ENCODE measurements around the gene GPBP1.
A peak's percentile ranks its signal among the peaks of the same experiment; 100 is the strongest.

Gene GPBP1

DNA sequence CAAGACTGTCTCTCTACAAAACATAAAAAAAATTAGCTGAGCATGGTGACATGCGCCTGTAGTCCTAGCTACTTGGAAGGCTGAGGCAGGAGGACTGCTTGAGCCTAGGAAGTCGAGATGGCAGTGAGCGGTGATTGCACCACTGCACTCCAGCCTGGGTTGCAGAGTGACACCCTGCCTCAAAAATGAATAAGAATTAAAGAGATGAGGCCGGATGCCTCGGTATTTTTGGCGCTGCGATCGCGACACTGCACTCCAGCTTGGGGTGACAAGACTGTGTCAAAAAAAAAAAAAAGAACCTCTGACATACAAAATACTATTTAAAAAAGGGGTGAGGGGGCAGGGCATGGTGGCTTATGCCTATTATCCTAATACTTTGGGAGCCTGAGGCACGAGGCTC, 7.3 kb downstream of the GPBP1 start:
- Histone ChIP-seq H4K20me1 (ENCODE audit: low read depth, low read length) (peaks cover 71% of the 10 kb centered on the region), H3K4me2 (ENCODE audit: low read depth, low read length, poor library complexity, severe bottlenecking) (peak overlapping the region; percentile 97), H3F3A (ENCODE audit: insufficient read depth) (peaks cover 30% of the 10 kb centered on the region), H3K79me2 (ENCODE audit: insufficient read depth, low read length) (peaks cover 100% of the 10 kb centered on the region), H3K36me3 (ENCODE audit: low read length) (peaks cover 16% of the 10 kb centered on the region), H3K9me2 (replicated peaks; ENCODE audit: insufficient read depth, low read length) (no peaks in the 10 kb centered on the region), H3K9me3 (ENCODE audit: insufficient read depth, low read length) (no peaks in the 10 kb centered on the region), H3K4me3 (ENCODE audit: insufficient read depth, low read length, poor library complexity, severe bottlenecking) (peak overlapping the region; percentile 92), H3K9ac (ENCODE audit: low read length) (peak overlapping the region; percentile 24; the same call in 1 of the 2 replicates), H3K27me3 (ENCODE audit: low read length) (no peaks in the 10 kb centered on the region), H3K27ac (ENCODE audit: low read depth, low read length) (peak overlapping the region; percentile 57), H2AFZ (ENCODE audit: low read depth, low read length, severe bottlenecking) (no peak overlapping the region)
- TF ChIP-seq, protein P1, sequence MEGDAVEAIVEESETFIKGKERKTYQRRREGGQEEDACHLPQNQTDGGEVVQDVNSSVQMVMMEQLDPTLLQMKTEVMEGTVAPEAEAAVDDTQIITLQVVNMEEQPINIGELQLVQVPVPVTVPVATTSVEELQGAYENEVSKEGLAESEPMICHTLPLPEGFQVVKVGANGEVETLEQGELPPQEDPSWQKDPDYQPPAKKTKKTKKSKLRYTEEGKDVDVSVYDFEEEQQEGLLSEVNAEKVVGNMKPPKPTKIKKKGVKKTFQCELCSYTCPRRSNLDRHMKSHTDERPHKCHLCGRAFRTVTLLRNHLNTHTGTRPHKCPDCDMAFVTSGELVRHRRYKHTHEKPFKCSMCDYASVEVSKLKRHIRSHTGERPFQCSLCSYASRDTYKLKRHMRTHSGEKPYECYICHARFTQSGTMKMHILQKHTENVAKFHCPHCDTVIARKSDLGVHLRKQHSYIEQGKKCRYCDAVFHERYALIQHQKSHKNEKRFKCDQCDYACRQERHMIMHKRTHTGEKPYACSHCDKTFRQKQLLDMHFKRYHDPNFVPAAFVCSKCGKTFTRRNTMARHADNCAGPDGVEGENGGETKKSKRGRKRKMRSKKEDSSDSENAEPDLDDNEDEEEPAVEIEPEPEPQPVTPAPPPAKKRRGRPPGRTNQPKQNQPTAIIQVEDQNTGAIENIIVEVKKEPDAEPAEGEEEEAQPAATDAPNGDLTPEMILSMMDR (IDR thresholded peaks at IDR 0.05; ENCODE audit: insufficient read depth, low read length, poor library complexity, severe bottlenecking), result no peak
- no peak for TF ChIP-seq EZH2phosphoT487 (conservative IDR thresholded peaks at IDR 0.05; ENCODE audit: low read length)

DNA sequence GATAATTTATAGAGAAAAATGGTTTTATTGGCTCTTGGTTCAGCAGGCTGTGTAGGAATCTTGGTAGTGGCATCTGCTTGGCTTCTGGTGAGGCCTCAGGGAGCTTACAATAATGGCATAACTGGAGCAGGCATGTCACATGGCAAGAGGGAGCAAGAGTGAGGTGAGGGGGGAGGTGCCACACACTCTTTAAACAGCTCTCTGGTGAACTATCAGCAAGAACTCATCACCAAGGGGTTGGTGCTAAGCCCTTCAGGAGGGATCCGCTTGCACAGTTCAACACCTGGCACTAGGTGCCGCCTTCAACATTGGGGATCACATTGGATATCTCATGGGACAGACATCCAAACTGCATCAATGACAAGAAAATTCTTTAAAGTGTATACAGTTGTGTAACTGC, 10.5 kb downstream of the GPBP1 start:
- H3K4me3 ChIP-seq (ENCODE audit: insufficient read depth, low read length, poor library complexity, severe bottlenecking), result no peak overlapping the region
- H3K9me2 ChIP-seq (replicated peaks; ENCODE audit: insufficient read depth, low read length), result no peaks in the 10 kb centered on the region
- TF ChIP-seq, protein P1 (IDR thresholded peaks at IDR 0.05; ENCODE audit: insufficient read depth, low read length, poor library complexity, severe bottlenecking), result peak; percentile 33
- TF ChIP-seq EZH2phosphoT487 (conservative IDR thresholded peaks at IDR 0.05; ENCODE audit: low read length), result no peak
- H3F3A ChIP-seq (ENCODE audit: insufficient read depth), result peaks cover 23% of the 10 kb centered on the region
- H3K4me2 ChIP-seq (ENCODE audit: low read depth, low read length, poor library complexity, severe bottlenecking), result peak overlapping the region; percentile 74
- H4K20me1 ChIP-seq (ENCODE audit: low read depth, low read length), result peaks cover 66% of the 10 kb centered on the region
- peaks cover 100% of the 10 kb centered on the region for H3K79me2 ChIP-seq (ENCODE audit: insufficient read depth, low read length)
- H3K27me3 ChIP-seq (ENCODE audit: low read length), result no peaks in the 10 kb centered on the region
- H2AFZ ChIP-seq (ENCODE audit: low read depth, low read length, severe bottlenecking), result no peak overlapping the region
- H3K9me3 ChIP-seq (ENCODE audit: insufficient read depth, low read length), result no peaks in the 10 kb centered on the region
- no peaks in the 10 kb centered on the region for H3K36me3 ChIP-seq (ENCODE audit: low read length)
- H3K27ac ChIP-seq (ENCODE audit: low read depth, low read length), result no peak overlapping the region
- H3K9ac ChIP-seq (ENCODE audit: low read length), result no peak overlapping the region

DNA sequence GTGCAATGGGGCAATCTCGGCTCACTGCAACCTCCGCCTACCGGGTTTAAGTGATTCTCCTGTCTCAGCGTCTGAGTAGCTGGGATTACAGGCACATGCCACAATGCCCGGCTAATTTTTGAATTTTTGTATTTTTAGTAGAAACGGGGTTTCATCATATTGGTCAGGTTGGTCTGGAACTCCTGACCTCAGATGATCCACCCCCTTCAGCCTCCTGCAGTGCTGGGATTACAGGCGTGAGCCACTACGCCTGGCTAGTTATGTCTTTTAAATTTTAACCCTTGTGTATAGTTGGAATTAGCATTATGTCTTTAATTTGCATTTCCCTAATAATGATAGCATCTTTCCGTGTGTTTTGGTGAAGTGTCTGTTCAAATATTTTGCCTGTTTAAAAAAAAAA, 11.5 kb downstream of the GPBP1 start:
- peak overlapping the region; percentile 21; the same call in 1 of the 2 replicates for H3K9ac ChIP-seq (ENCODE audit: low read length)
- H3K9me3 ChIP-seq (ENCODE audit: insufficient read depth, low read length), result no peaks in the 10 kb centered on the region
- H3K36me3 ChIP-seq (ENCODE audit: low read length), result no peaks in the 10 kb centered on the region
- peaks cover 21% of the 10 kb centered on the region for H3F3A ChIP-seq (ENCODE audit: insufficient read depth)
- H3K4me3 ChIP-seq (ENCODE audit: insufficient read depth, low read length, poor library complexity, severe bottlenecking), result peak overlapping the region; percentile 36
- peaks cover 68% of the 10 kb centered on the region for H4K20me1 ChIP-seq (ENCODE audit: low read depth, low read length)
- no peaks in the 10 kb centered on the region for H3K27me3 ChIP-seq (ENCODE audit: low read length)
- no peak overlapping the region for H2AFZ ChIP-seq (ENCODE audit: low read depth, low read length, severe bottlenecking)
- peak overlapping the region; percentile 74 for H3K4me2 ChIP-seq (ENCODE audit: low read depth, low read length, poor library complexity, severe bottlenecking)
- TF ChIP-seq EZH2phosphoT487 (conservative IDR thresholded peaks at IDR 0.05; ENCODE audit: low read length), result no peak
- TF ChIP-seq, protein P1 (IDR thresholded peaks at IDR 0.05; ENCODE audit: insufficient read depth, low read length, poor library complexity, severe bottlenecking), result no peak
- peaks cover 100% of the 10 kb centered on the region for H3K79me2 ChIP-seq (ENCODE audit: insufficient read depth, low read length)
- no peak overlapping the region for H3K27ac ChIP-seq (ENCODE audit: low read depth, low read length)
- no peaks in the 10 kb centered on the region for H3K9me2 ChIP-seq (replicated peaks; ENCODE audit: insufficient read depth, low read length)
